ENCODE data around the gene C5orf22.

DNA sequence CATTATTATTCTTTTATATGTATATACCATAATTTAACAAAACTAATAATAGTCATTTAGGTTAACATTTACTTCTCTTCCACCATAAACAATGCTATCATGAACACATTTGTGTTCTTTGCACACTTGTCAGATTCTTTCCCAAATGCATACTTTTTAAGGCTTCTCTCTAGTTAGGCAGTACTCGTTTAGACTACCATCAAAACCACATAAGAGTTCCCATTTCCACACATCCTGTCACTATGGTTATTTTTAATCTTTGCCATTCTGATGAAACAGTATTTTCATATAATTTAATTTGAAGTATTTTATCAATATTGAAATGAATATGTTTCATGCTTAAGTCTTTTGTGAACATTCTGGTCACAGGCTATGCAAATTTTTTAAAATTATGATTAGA lies 15.3 kb upstream of the C5orf22 start:
- TF ChIP-seq, protein P1, sequence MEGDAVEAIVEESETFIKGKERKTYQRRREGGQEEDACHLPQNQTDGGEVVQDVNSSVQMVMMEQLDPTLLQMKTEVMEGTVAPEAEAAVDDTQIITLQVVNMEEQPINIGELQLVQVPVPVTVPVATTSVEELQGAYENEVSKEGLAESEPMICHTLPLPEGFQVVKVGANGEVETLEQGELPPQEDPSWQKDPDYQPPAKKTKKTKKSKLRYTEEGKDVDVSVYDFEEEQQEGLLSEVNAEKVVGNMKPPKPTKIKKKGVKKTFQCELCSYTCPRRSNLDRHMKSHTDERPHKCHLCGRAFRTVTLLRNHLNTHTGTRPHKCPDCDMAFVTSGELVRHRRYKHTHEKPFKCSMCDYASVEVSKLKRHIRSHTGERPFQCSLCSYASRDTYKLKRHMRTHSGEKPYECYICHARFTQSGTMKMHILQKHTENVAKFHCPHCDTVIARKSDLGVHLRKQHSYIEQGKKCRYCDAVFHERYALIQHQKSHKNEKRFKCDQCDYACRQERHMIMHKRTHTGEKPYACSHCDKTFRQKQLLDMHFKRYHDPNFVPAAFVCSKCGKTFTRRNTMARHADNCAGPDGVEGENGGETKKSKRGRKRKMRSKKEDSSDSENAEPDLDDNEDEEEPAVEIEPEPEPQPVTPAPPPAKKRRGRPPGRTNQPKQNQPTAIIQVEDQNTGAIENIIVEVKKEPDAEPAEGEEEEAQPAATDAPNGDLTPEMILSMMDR (IDR thresholded peaks at IDR 0.05): no peak
- no peak for TF ChIP-seq POLR2A (IDR thresholded peaks at IDR 0.05)

Data from testis (tissue), 2 donors.